ENCODE measurements around the gene FRYL.
"Not testable (repeated sequence)": the region's sequence is repeated elsewhere in the genome, so short reads cannot be mapped to it uniquely, and the experiment has no call there.

The FRYL gene

GRCh38 chr4:48779998-48780864, at the start of gene FRYL:
TSS of gene FRYL (minus strand) at chr4:48780279. CDS start at chr4:48634410, 145,869 bp downstream.
- H3K79me2 ChIP-seq (ENCODE audit: insufficient read depth, low read length): peaks cover 42% of the 10 kb centered on the region
- TF ChIP-seq EZH2phosphoT487 (IDR thresholded peaks at IDR 0.05; ENCODE audit: borderline replicate concordance) (no peak), CTCF (conservative IDR thresholded peaks at IDR 0.05; ENCODE audit: low read length) (no peak)
- peak within 1 kb of the TSS; percentile 84 for H3K9ac ChIP-seq (ENCODE audit: low read depth, low read length, poor library complexity, severe bottlenecking)
- H4K20me1 ChIP-seq (ENCODE audit: insufficient read depth, low read length, poor library complexity, severe bottlenecking): peaks cover 41% of the 10 kb centered on the region
- H3K9me2 ChIP-seq (replicated peaks; ENCODE audit: low read depth, low read length): no peaks in the 10 kb centered on the region
- no peaks in the 10 kb centered on the region for H3K9me3 ChIP-seq (ENCODE audit: insufficient read depth, low read depth, low read length)
- peak within 1 kb of the TSS; percentile 90 for H3K4me2 ChIP-seq (ENCODE audit: low read depth, low read length, poor library complexity, severe bottlenecking)
- H3K4me3 ChIP-seq (ENCODE audit: low read length, poor library complexity, severe bottlenecking): peak within 1 kb of the TSS; percentile 95
- H3F3A ChIP-seq (ENCODE audit: low read depth): no peaks in the 10 kb centered on the region
- H3K4me1 ChIP-seq (ENCODE audit: insufficient read depth, low read length, poor library complexity, severe bottlenecking): peaks cover 40% of the 10 kb centered on the region
- no peaks in the 10 kb centered on the region for H3K27me3 ChIP-seq (ENCODE audit: insufficient read depth, low read length, poor library complexity, severe bottlenecking)
- peak within 1 kb of the TSS; percentile 96 for H2AFZ ChIP-seq (ENCODE audit: low read length)
- H3K36me3 ChIP-seq (ENCODE audit: insufficient read depth, low read length): no peaks in the 10 kb centered on the region

GRCh38 chr4:48827622-48828021, 47.5 kb upstream of the FRYL start:
- H3K4me1 ChIP-seq (ENCODE audit: insufficient read depth, low read length, poor library complexity, severe bottlenecking): peaks cover 14% of the 10 kb centered on the region
- TF ChIP-seq EZH2phosphoT487 (IDR thresholded peaks at IDR 0.05; ENCODE audit: borderline replicate concordance) (no peak), CTCF (conservative IDR thresholded peaks at IDR 0.05; ENCODE audit: low read length) (no peak)
- H3K9me3 ChIP-seq (ENCODE audit: insufficient read depth, low read depth, low read length): no peaks in the 10 kb centered on the region
- peaks cover 7% of the 10 kb centered on the region for H3K27me3 ChIP-seq (ENCODE audit: insufficient read depth, low read length, poor library complexity, severe bottlenecking)
- no peak overlapping the region for H3K4me2 ChIP-seq (ENCODE audit: low read depth, low read length, poor library complexity, severe bottlenecking)
- peaks cover 14% of the 10 kb centered on the region for H4K20me1 ChIP-seq (ENCODE audit: insufficient read depth, low read length, poor library complexity, severe bottlenecking)
- no peak overlapping the region for H2AFZ ChIP-seq (ENCODE audit: low read length)
- no peaks in the 10 kb centered on the region for H3F3A ChIP-seq (ENCODE audit: low read depth)
- H3K36me3 ChIP-seq (ENCODE audit: insufficient read depth, low read length): no peaks in the 10 kb centered on the region
- H3K9me2 ChIP-seq (replicated peaks; ENCODE audit: low read depth, low read length): no peaks in the 10 kb centered on the region
- H3K4me3 ChIP-seq (ENCODE audit: low read length, poor library complexity, severe bottlenecking): no peak overlapping the region
- H3K9ac ChIP-seq (ENCODE audit: low read depth, low read length, poor library complexity, severe bottlenecking): no peak overlapping the region
- H3K79me2 ChIP-seq (ENCODE audit: insufficient read depth, low read length): peaks cover 17% of the 10 kb centered on the region

DNA sequence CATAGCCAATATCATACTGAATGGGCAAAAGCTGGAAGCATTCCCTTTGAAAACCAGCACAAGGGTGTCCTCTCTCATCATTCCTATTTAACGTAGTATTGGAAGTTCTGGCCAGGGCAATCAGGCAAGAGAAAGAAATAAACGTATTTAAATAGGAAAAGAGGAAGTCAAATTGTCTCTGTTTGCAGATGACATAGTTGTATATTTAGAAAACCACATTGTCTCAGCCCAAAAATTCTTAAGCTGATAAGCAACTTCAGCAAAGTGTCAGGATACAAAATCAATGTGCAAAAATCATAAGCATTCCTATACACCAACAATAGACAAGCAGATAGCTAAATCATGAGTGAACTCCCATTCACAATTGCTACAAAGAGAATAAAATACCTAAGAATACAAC, 41.4 kb upstream of the FRYL start:
- not testable (repeated sequence) for H3K4me1 ChIP-seq (ENCODE audit: insufficient read depth, low read length, poor library complexity, severe bottlenecking); H3K79me2 ChIP-seq (ENCODE audit: insufficient read depth, low read length); H3K9me2 ChIP-seq (replicated peaks; ENCODE audit: low read depth, low read length); H3K9ac ChIP-seq (ENCODE audit: low read depth, low read length, poor library complexity, severe bottlenecking); H2AFZ ChIP-seq (ENCODE audit: low read length); H4K20me1 ChIP-seq (ENCODE audit: insufficient read depth, low read length, poor library complexity, severe bottlenecking); H3K9me3 ChIP-seq (ENCODE audit: insufficient read depth, low read depth, low read length); H3K4me3 ChIP-seq (ENCODE audit: low read length, poor library complexity, severe bottlenecking); H3K27me3 ChIP-seq (ENCODE audit: insufficient read depth, low read length, poor library complexity, severe bottlenecking); H3K36me3 ChIP-seq (ENCODE audit: insufficient read depth, low read length); H3K4me2 ChIP-seq (ENCODE audit: low read depth, low read length, poor library complexity, severe bottlenecking); H3F3A ChIP-seq (ENCODE audit: low read depth)

- Histone ChIP-seq H4K20me1 (ENCODE audit: insufficient read depth, low read length, poor library complexity, severe bottlenecking) (no peaks in the 10 kb centered on the region), H3K9me2 (replicated peaks; ENCODE audit: low read depth, low read length) (no peaks in the 10 kb centered on the region), H3K36me3 (ENCODE audit: insufficient read depth, low read length) (no peaks in the 10 kb centered on the region), H3K79me2 (ENCODE audit: insufficient read depth, low read length) (no peaks in the 10 kb centered on the region), H2AFZ (ENCODE audit: low read length) (no peak overlapping the region), H3K9me3 (ENCODE audit: insufficient read depth, low read depth, low read length) (no peaks in the 10 kb centered on the region), H3K4me3 (ENCODE audit: low read length, poor library complexity, severe bottlenecking) (no peak overlapping the region), H3K27me3 (ENCODE audit: insufficient read depth, low read length, poor library complexity, severe bottlenecking) (no peaks in the 10 kb centered on the region), H3F3A (ENCODE audit: low read depth) (no peaks in the 10 kb centered on the region), H3K9ac (ENCODE audit: low read depth, low read length, poor library complexity, severe bottlenecking) (no peak overlapping the region), H3K4me2 (ENCODE audit: low read depth, low read length, poor library complexity, severe bottlenecking) (no peak overlapping the region), H3K4me1 (ENCODE audit: insufficient read depth, low read length, poor library complexity, severe bottlenecking) (no peaks in the 10 kb centered on the region)
- TF ChIP-seq CTCF (conservative IDR thresholded peaks at IDR 0.05; ENCODE audit: low read length) (no peak), EZH2phosphoT487 (IDR thresholded peaks at IDR 0.05; ENCODE audit: borderline replicate concordance) (no peak)
Measured at GRCh38 chr4:48816971-48817370, 36.9 kb upstream of the FRYL start.

- not testable (repeated sequence) for H3K9ac ChIP-seq (ENCODE audit: low read depth, low read length, poor library complexity, severe bottlenecking); H3K36me3 ChIP-seq (ENCODE audit: insufficient read depth, low read length); H3K27me3 ChIP-seq (ENCODE audit: insufficient read depth, low read length, poor library complexity, severe bottlenecking); H4K20me1 ChIP-seq (ENCODE audit: insufficient read depth, low read length, poor library complexity, severe bottlenecking); H3K4me1 ChIP-seq (ENCODE audit: insufficient read depth, low read length, poor library complexity, severe bottlenecking); H3K79me2 ChIP-seq (ENCODE audit: insufficient read depth, low read length); H3K9me3 ChIP-seq (ENCODE audit: insufficient read depth, low read depth, low read length); H3F3A ChIP-seq (ENCODE audit: low read depth); H3K4me3 ChIP-seq (ENCODE audit: low read length, poor library complexity, severe bottlenecking); H2AFZ ChIP-seq (ENCODE audit: low read length); H3K4me2 ChIP-seq (ENCODE audit: low read depth, low read length, poor library complexity, severe bottlenecking); H3K9me2 ChIP-seq (replicated peaks; ENCODE audit: low read depth, low read length)
Measured at GRCh38 chr4:48816297-48816696, 36.2 kb upstream of the FRYL start.

Data from Loucy (cell line).